Heart right ventricle (tissue), 16 donors: ENCODE results near the gene CRACR2A. TPM values are rescaled to one million over a fixed set of nuclear protein-coding genes. Genes with fewer than 3 reads are reported as not detected.

Experiments
- ATAC-seq, 8 donors: fragments of 200-7000 bp; cut with Tn5 transposase; one replicate each; pipeline ENCODE4 v1.9.1; 2020; ENCODE audit warnings: mild to moderate bottlenecking in 8 of 8, moderate library complexity in 8 of 8, moderate number of reproducible peaks in 1 of 8
- DNase-seq, 2 donors: peaks; one replicate each; pipeline ENCODE4 v3.0.0-alpha.2; 2020
- H3K27ac ChIP-seq, 10 donors: fragments of 200-600 bp; sonication (generic) in 2 of 10; one replicate each; pipeline versions ENCODE4 v1.5.0 to v1.8.0; 2020 to 2022; ENCODE audit warnings: mild to moderate bottlenecking in 3 of 10
- H3K27me3 ChIP-seq, 7 donors: fragments of 200-600 bp; one replicate each; pipeline ENCODE4 v1.8.0; 2021 to 2022; ENCODE audit warnings: mild to moderate bottlenecking in 2 of 7
- H3K36me3 ChIP-seq, 9 donors: fragments of 200-600 bp; sonication (generic) in 1 of 9; one replicate each; pipeline versions ENCODE4 v1.5.0 to v1.8.0; 2020 to 2022; ENCODE audit warnings: mild to moderate bottlenecking in 2 of 9
- H3K4me1 ChIP-seq, 9 donors: fragments of 200-600 bp; sonication (generic) in 1 of 9; one replicate each; pipeline versions ENCODE4 v1.5.0 to v1.8.0; 2020 to 2022; ENCODE audit warnings: mild to moderate bottlenecking in 4 of 9
- H3K4me3 ChIP-seq, 10 donors: fragments of 200-600 bp; sonication (generic) in 2 of 10; one replicate each; pipeline versions ENCODE4 v1.5.0 to v1.8.0; 2020 to 2022; ENCODE audit warnings: mild to moderate bottlenecking in 7 of 10, moderate library complexity in 2 of 10
- H3K9me3 ChIP-seq, 11 donors: fragments of 200-600 bp in 10 of 11; sonication (generic) in 2 of 11; one replicate each; pipeline versions ENCODE4 v1.5.0 to v1.8.0; 2013 to 2022; ENCODE audit warnings: mild to moderate bottlenecking in 2 of 11, control low read depth in 1 of 11, moderate library complexity in 1 of 11
- CTCF ChIP-seq, 9 donors: fragments of 200-600 bp; sonication (generic) in 2 of 9; IDR thresholded peaks; one replicate each; pipeline versions ENCODE4 v1.5.0 to v1.8.0; 2021 to 2022; ENCODE audit warnings: antibody characterized with exemption in 9 of 9, mild to moderate bottlenecking in 5 of 9, moderate library complexity in 1 of 9
- WGBS, 2 donors: extraction: QIAGEN DNeasy Blood & Tissue Kit; methylation state at CpG; one replicate each; pipeline ENCODE4 v1.1.7; 2013; ENCODE audit warnings: inconsistent platforms in 1 of 2; 5-methylcytosine and 5-hydroxymethylcytosine counted together
- intact Hi-C, 10 donors: fragments of 100-400 bp; cut with DNase I; formaldehyde crosslinking; loops; one replicate each; pipeline versions ENCODE4 v1.11.1 to v1.14.2; 2022
- polyA plus RNA-seq, 2 donors: library from polyadenylated mRNA; stranded (reverse); fragments of 200-250 nt; gene quantifications; one replicate each; pipeline ENCODE4 v1.2.3, GENCODE V29; 2013
- total RNA-seq, 10 donors: library from RNA; stranded (reverse); fragmentation: NEBNext Ultra II Directional in 3 of 10; extraction: Animal tissue kit (Norgen Biotek cat#: 25700) in 3 of 10; gene quantifications; one replicate each; pipeline versions ENCODE4 v1.2.1 to v1.2.4, GENCODE V29; 2021 to 2023
- donor health status: Arrhythmogenic right ventricular cardiomyopathy.
- donor health status: ischemic (EF 13 %, LVEDD 7.1; RV severe dilation, severe dysfunction).
- donor health status: healthy with polysubstance abuse.
- donor health status: DM: no; HTN: yes; CAD: no.
- donor health status: DM: no; HTN: no; CAD: no.
- donor health status: ischemic (EF 25% LVEDD 6.9; RV normal size, moderate dysfunction).
- donor health status: ischemic (EF 25% LVEDD 5.7; RV mildly dilated, moderate dysfunction).
- donor health status: healthy.
- donor health status: DM: yes; HTN: yes; CAD: no.
- donor health status: Ischemic cardiomyopathy.
- donor health status: ischemic (EF 35%, LVEDD 5.7; RV mildly dilated, moderate dysfunction).
- donor health status: nonischemic (EF 11% LVEDD 7.7; RV severe dilation, severe dysfunction).
- donor health status: DM: yes; HTN: yes; CAD: no.
- donor health status: PGD.
- donor health status: ischemic (EF 29% LVEDD 5.4; RV normal size, mild dysfunction).
- donor health status: nonischemic (EF 23%, LVEDD 6.1; RV moderate dilation, normal function).

CRACR2A gene
- total and polyA plus RNA-seq, 12 donors, result 0.64 to 10.4 (median 4.6) TPM

- intact Hi-C loops, result no loop called here
- no peak for TF ChIP-seq CTCF (IDR thresholded peaks at IDR 0.05)
- Histone ChIP-seq H3K36me3 (no peaks in the 10 kb centered on the region), H3K9me3 (peaks cover 0 to 2% (median 0%) of the 10 kb centered on the region in 11 donors), H3K27me3 (no peaks in the 10 kb centered on the region), H3K4me1 (peaks cover 3 to 30% (median 11%) of the 10 kb centered on the region in 9 donors), H3K27ac (peak overlapping the region in 2 of 10 donors; percentile 9 to 59), H3K4me3 (peak overlapping the region in 3 of 10 donors; percentile 13 to 68 (median 57))
- no peak for DNase-seq
- no peak for ATAC-seq
- WGBS, 2 donors, result 87 to 90% methylated on average over 15 of the region's 15 CpGs
Observed at GRCh38 chr12:3751151-3752095, 1.5 kb downstream of the CRACR2A start.

GRCh38 chr12:3750616-3751015, 2.3 kb downstream of the CRACR2A start:
- no peak for ATAC-seq
- peaks cover 3 to 30% (median 10%) of the 10 kb centered on the region in 9 donors for H3K4me1 ChIP-seq
- intact Hi-C loops, result no loop called here
- DNase-seq, result no peak
- H3K27me3 ChIP-seq, result no peaks in the 10 kb centered on the region
- H3K27ac ChIP-seq, result no peak overlapping the region
- 94 to 100% methylated on average over 3 of the region's 4 CpGs for WGBS, 2 donors
- peaks cover 0 to 6% (median 0%) of the 10 kb centered on the region in 11 donors for H3K9me3 ChIP-seq
- no peak for TF ChIP-seq CTCF (IDR thresholded peaks at IDR 0.05)
- no peaks in the 10 kb centered on the region for H3K36me3 ChIP-seq
- H3K4me3 ChIP-seq, result no peak overlapping the region

DNA sequence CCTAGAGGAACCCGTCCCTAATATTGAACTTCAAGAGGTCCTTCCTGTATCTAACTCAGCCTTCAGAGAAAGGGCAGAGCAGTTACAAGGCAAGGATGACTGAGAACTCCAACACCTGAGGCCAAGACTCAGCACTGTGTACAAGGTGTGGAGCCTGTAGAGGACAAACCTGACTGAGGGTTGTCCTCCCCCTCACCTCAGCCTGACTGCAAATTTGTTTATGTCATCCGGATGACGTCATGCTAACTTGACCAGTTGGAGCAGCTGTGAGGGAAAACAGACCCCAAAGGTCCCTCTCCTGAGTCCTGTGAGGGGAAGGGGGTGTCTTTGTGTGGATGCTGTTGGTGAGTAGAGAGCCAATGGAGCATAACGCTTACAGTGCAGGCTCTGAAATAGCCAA, 4.3 kb downstream of the CRACR2A start:
- 78 to 79% methylated on average over 4 of the region's 4 CpGs for WGBS, 2 donors
- DNase-seq (no peak), ATAC-seq (no peak)
- Histone ChIP-seq H3K36me3 (no peaks in the 10 kb centered on the region), H3K4me3 (no peak overlapping the region), H3K27me3 (no peaks in the 10 kb centered on the region), H3K27ac (no peak overlapping the region), H3K9me3 (peaks cover 0 to 6% (median 0%) of the 10 kb centered on the region in 11 donors), H3K4me1 (peaks cover 5 to 42% (median 21%) of the 10 kb centered on the region in 9 donors)
- intact Hi-C loops, result no loop called here
- no peak for TF ChIP-seq CTCF (IDR thresholded peaks at IDR 0.05)

GRCh38 chr12:3747976-3748619, 4.8 kb downstream of the CRACR2A start:
- TF ChIP-seq CTCF (IDR thresholded peaks at IDR 0.05), result no peak
- no peaks in the 10 kb centered on the region for H3K36me3 ChIP-seq
- no peaks in the 10 kb centered on the region for H3K27me3 ChIP-seq
- H3K4me3 ChIP-seq, result no peak overlapping the region
- H3K9me3 ChIP-seq, result peaks cover 0 to 6% (median 0%) of the 10 kb centered on the region in 11 donors
- H3K27ac ChIP-seq, result no peak overlapping the region
- peaks cover 5 to 39% (median 20%) of the 10 kb centered on the region in 9 donors for H3K4me1 ChIP-seq
- intact Hi-C loops, result no loop called here
- no peak for ATAC-seq
- DNase-seq, result no peak
- 58 to 65% methylated on average over 5 of the region's 5 CpGs for WGBS, 2 donors
